OCI-LY1 (cell line): ENCODE measurements around the gene ZDHHC14.

Experiments
- CTCF ChIP-seq: fragments of 200-600 bp; sonication (generic), shearing (Covaris generic); IDR thresholded peaks from 2 replicates; pipeline ENCODE4 v1.5.1; 2017; ENCODE audit warnings: mild to moderate bottlenecking, antibody characterized with exemption, low read length, moderate library complexity, mixed read lengths
- EZH2 ChIP-seq: fragments of 200-600 bp; sonication (generic), shearing (Covaris generic); IDR thresholded peaks from 2 replicates; pipeline ENCODE4 v1.8.0; 2017; ENCODE audit warnings: borderline replicate concordance, mixed run types, mild to moderate bottlenecking, antibody characterized with exemption, low read length, moderate library complexity, mixed read lengths

- TF ChIP-seq CTCF = no peak
- no peak for TF ChIP-seq EZH2
These were observed 176.6 kb downstream of the ZDHHC14 start for GRCh38 chr6:157557559-157557958.
